CD14-positive monocyte (primary cell): Measurements from ENCODE around the gene PCARE. TPM values are rescaled to one million over a fixed set of nuclear protein-coding genes. Genes with fewer than 3 reads are reported as not detected.

Source experiments
- DNase-seq, 3 donors: peaks; one replicate each; pipeline ENCODE4 v3.0.0-alpha.2; 2011 to 2022
- H2AFZ ChIP-seq: 2 replicates; pipeline ENCODE4 v1.6.0; 2012; ENCODE audit warnings: mild to moderate bottlenecking, low read depth, low read length, inconsistent platforms; ENCODE audit not compliant: insufficient read depth, poor library complexity, severe bottlenecking
- H3K27ac ChIP-seq, 2 donors: 1 replicate in 1 of 2; 2 replicates in 1 of 2; pipeline ENCODE4 v1.5.1; 2012 to 2013; ENCODE audit warnings: low read length in 2 of 2, control low read depth in 1 of 2, inconsistent platforms in 1 of 2, low read depth in 1 of 2, mild to moderate bottlenecking in 1 of 2
- H3K27me3 ChIP-seq, 2 donors: one replicate each; pipeline versions ENCODE4 v1.6.0 to v1.6.1; 2011 to 2013; ENCODE audit warnings: low read length in 2 of 2; ENCODE audit not compliant: control insufficient read depth in 2 of 2, insufficient read depth in 2 of 2
- H3K36me3 ChIP-seq, 2 donors: replicated peaks in 1 of 2; 1 replicate in 1 of 2; 2 replicates in 1 of 2; pipeline versions ENCODE4 v1.5.1 to v1.6.1; 2012 to 2013; ENCODE audit warnings: low read length in 2 of 2, control low read depth in 1 of 2, inconsistent platforms in 1 of 2, mild to moderate bottlenecking in 1 of 2; ENCODE audit not compliant: insufficient read depth in 2 of 2, control insufficient read depth in 1 of 2
- H3K4me1 ChIP-seq, 2 donors: 1 replicate in 1 of 2; 2 replicates in 1 of 2; pipeline versions ENCODE4 v1.5.1 to v1.6.1; 2012 to 2013; ENCODE audit warnings: low read length in 2 of 2, control low read depth in 1 of 2, inconsistent platforms in 1 of 2, mild to moderate bottlenecking in 1 of 2, moderate library complexity in 1 of 2; ENCODE audit not compliant: insufficient read depth in 2 of 2, control insufficient read depth in 1 of 2
- H3K4me2 ChIP-seq: replicated peaks from 2 replicates; pipeline ENCODE3; 2012; ENCODE audit warnings: low read length, moderate library complexity, mild to moderate bottlenecking; ENCODE audit not compliant: poor library complexity, severe bottlenecking; ENCODE audit errors: extremely low read depth
- H3K4me3 ChIP-seq, 3 experiments: fragments of 200-600 bp in 1 of 3; sonication (generic) in 1 of 3; replicated peaks in 1 of 3; 1 replicate in 2 of 3; 2 replicates in 1 of 3; pipeline ENCODE4 v1.5.1; 2011 to 2013; ENCODE audit warnings: low read length in 3 of 3, mild to moderate bottlenecking in 3 of 3, control low read depth in 2 of 3, low read depth in 2 of 3, inconsistent platforms in 1 of 3, moderate library complexity in 1 of 3
- H3K79me2 ChIP-seq: 2 replicates; pipeline ENCODE4 v1.6.0; 2012; ENCODE audit warnings: mild to moderate bottlenecking, control low read depth, inconsistent platforms, low read length, moderate library complexity; ENCODE audit not compliant: insufficient read depth
- H3K9ac ChIP-seq: 2 replicates; pipeline ENCODE4 v1.6.0; 2017; ENCODE audit warnings: low read length, mild to moderate bottlenecking; ENCODE audit not compliant: insufficient read depth, poor library complexity, severe bottlenecking
- H3K9me3 ChIP-seq, 2 donors: replicated peaks in 1 of 2; 1 replicate in 1 of 2; 2 replicates in 1 of 2; pipeline versions ENCODE4 v1.5.1 to v1.6.1; 2012 to 2013; ENCODE audit warnings: low read length in 2 of 2, control low read depth in 1 of 2; ENCODE audit not compliant: control insufficient read depth in 1 of 2, insufficient read depth in 1 of 2
- H4K20me1 ChIP-seq: 2 replicates; pipeline ENCODE4 v1.6.0; 2012; ENCODE audit warnings: mild to moderate bottlenecking, low read length, control low read depth, moderate library complexity; ENCODE audit not compliant: insufficient read depth
- H3K27ac Mint-ChIP-seq, 7 donors: one replicate each; pipeline ENCODE4 v1.8.0; 2020; ENCODE audit warnings: mild to moderate bottlenecking in 7 of 7, mixed read lengths in 7 of 7, moderate library complexity in 6 of 7, inconsistent platforms in 2 of 7
- H3K27me3 Mint-ChIP-seq, 3 donors: one replicate each; pipeline ENCODE4 v1.8.0; 2021 to 2022; ENCODE audit warnings: low read depth in 3 of 3, mild to moderate bottlenecking in 3 of 3, mixed read lengths in 3 of 3, moderate library complexity in 3 of 3, inconsistent platforms in 1 of 3
- H3K36me3 Mint-ChIP-seq, 2 donors: one replicate each; pipeline ENCODE4 v1.8.0; 2020; ENCODE audit warnings: mixed read lengths in 2 of 2, inconsistent platforms in 1 of 2, mild to moderate bottlenecking in 1 of 2
- H3K4me1 Mint-ChIP-seq: one replicate; pipeline ENCODE4 v1.8.0; 2020; ENCODE audit warnings: mild to moderate bottlenecking, mixed read lengths
- H3K4me3 Mint-ChIP-seq, 2 donors: one replicate each; pipeline ENCODE4 v1.8.0; 2020; ENCODE audit warnings: mild to moderate bottlenecking in 2 of 2, mixed read lengths in 2 of 2, moderate library complexity in 1 of 2
- H3K9me3 Mint-ChIP-seq, 7 donors: one replicate each; pipeline ENCODE4 v1.8.0; 2020 to 2022; ENCODE audit warnings: mixed read lengths in 7 of 7, mild to moderate bottlenecking in 6 of 7, moderate library complexity in 6 of 7, inconsistent platforms in 2 of 7
- WGBS: methylation state at CpG from one replicate; pipeline ENCODE4 v1.1.5; 2013; ENCODE audit warnings: missing lambda C conversion rate; ENCODE audit not compliant: insufficient coverage; 5-methylcytosine and 5-hydroxymethylcytosine counted together
- intact Hi-C, 2 donors: fragments of 100-400 bp; cut with micrococcal nuclease; formaldehyde crosslinking; loops; one replicate each; pipeline versions ENCODE4 v1.15.0 to v1.15.1; 2023
- polyA minus RNA-seq: library from RNA; depleted of rRNA, polyadenylated mRNA; stranded (reverse); fragments of >200 nt; gene quantifications from 2 replicates; pipeline ENCODE4 v1.2.3, GENCODE V29; 2012
- polyA plus RNA-seq, 3 donors: library from polyadenylated mRNA; depleted of rRNA in 1 of 3; unstranded in 2 of 3; stranded (reverse) in 1 of 3; fragments of 300-500 nt in 2 of 3; fragments of >200 nt in 1 of 3; fragmentation: Illumina TruSeq in 2 of 3; gene quantifications; 1 replicate in 2 of 3; 2 replicates in 1 of 3; pipeline ENCODE4 v1.2.3, GENCODE V29; 2012 to 2021
- total RNA-seq, 12 experiments: library from RNA in 1 of 12; stranded (reverse) in 1 of 12; fragments of 120-200 nt in 1 of 12; gene quantifications; one replicate each; pipeline ENCODE4 v1.2.4 and lab custom pipeline; 2013 to 2026; ENCODE audit warnings: mixed read lengths in 6 of 12, inconsistent platforms in 1 of 12
- TF ChIP-seq, protein P1 (sequence below): fragments of 200-600 bp; IDR thresholded peaks from one replicate; pipeline ENCODE4 v1.8.0; 2022; ENCODE audit warnings: antibody characterized with exemption, mild to moderate bottlenecking

PCARE gene
- total RNA-seq (2013) = not detected
- polyA plus RNA-seq (not detected), polyA minus RNA-seq (not detected in 2 replicates), total RNA-seq (lab: John Stamatoyannopoulos, UW) (0 to 0.90 (median 0.08) reads per million in 11 experiments)

DNA sequence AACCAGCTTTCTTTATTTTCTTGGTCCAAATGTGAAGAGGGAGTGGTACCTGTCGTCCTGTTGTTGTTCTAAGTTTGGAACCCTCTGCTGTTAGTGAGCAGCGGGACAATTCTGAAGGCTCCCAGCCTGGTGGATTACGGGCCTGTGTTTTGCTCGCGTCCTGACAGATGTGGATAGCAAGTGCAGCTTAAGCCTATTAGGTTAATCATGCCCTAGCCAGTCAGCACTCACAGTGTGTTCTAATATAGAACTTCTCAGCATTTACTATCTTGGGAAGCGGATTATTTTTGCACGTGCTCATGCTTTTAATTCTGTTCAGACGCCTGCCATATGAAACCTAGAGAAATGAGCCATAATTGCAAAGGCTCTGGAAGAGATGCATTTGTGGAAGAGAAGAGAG, at the start of gene PCARE:
Gene PCARE (minus strand): TSS at position 113 of the 400 bp plus-strand sequence. CDS start 262 bp downstream, outside the sequence.
- no peaks in the 10 kb centered on the region for H4K20me1 ChIP-seq
- peaks cover 0 to 4% of the 10 kb centered on the region in 2 donors for H3K9me3 ChIP-seq
- no peak within 1 kb of the TSS for H3K4me3 ChIP-seq
- H3K27me3 ChIP-seq = no peaks in the 10 kb centered on the region
- no peak within 1 kb of the TSS for H2AFZ ChIP-seq
- TF ChIP-seq, protein P1, sequence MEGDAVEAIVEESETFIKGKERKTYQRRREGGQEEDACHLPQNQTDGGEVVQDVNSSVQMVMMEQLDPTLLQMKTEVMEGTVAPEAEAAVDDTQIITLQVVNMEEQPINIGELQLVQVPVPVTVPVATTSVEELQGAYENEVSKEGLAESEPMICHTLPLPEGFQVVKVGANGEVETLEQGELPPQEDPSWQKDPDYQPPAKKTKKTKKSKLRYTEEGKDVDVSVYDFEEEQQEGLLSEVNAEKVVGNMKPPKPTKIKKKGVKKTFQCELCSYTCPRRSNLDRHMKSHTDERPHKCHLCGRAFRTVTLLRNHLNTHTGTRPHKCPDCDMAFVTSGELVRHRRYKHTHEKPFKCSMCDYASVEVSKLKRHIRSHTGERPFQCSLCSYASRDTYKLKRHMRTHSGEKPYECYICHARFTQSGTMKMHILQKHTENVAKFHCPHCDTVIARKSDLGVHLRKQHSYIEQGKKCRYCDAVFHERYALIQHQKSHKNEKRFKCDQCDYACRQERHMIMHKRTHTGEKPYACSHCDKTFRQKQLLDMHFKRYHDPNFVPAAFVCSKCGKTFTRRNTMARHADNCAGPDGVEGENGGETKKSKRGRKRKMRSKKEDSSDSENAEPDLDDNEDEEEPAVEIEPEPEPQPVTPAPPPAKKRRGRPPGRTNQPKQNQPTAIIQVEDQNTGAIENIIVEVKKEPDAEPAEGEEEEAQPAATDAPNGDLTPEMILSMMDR = no peak
- no peaks in the 10 kb centered on the region for H3K4me1 ChIP-seq
- no peak within 1 kb of the TSS for H3K4me3 Mint-ChIP-seq
- no peak within 1 kb of the TSS for H3K4me2 ChIP-seq
- 80% methylated on average over 3 of the region's 8 CpGs for WGBS
- H3K27me3 Mint-ChIP-seq = peaks cover 0 to 2% (median 1%) of the 10 kb centered on the region in 3 donors
- H3K27ac Mint-ChIP-seq = peak within 1 kb of the TSS in 2 of 7 donors; percentile 21 to 33
- H3K9me3 Mint-ChIP-seq = peaks cover 3 to 9% (median 7%) of the 10 kb centered on the region in 7 donors
- H3K79me2 ChIP-seq = no peaks in the 10 kb centered on the region
- H3K36me3 ChIP-seq = no peaks in the 10 kb centered on the region
- H3K4me1 Mint-ChIP-seq = peaks cover 3% of the 10 kb centered on the region
- no peak for DNase-seq
- H3K27ac ChIP-seq = no peak within 1 kb of the TSS
- peak within 1 kb of the TSS; percentile 8 for H3K9ac ChIP-seq
- H3K36me3 Mint-ChIP-seq = no peaks in the 10 kb centered on the region
- intact Hi-C loops = no loop called here

DNA sequence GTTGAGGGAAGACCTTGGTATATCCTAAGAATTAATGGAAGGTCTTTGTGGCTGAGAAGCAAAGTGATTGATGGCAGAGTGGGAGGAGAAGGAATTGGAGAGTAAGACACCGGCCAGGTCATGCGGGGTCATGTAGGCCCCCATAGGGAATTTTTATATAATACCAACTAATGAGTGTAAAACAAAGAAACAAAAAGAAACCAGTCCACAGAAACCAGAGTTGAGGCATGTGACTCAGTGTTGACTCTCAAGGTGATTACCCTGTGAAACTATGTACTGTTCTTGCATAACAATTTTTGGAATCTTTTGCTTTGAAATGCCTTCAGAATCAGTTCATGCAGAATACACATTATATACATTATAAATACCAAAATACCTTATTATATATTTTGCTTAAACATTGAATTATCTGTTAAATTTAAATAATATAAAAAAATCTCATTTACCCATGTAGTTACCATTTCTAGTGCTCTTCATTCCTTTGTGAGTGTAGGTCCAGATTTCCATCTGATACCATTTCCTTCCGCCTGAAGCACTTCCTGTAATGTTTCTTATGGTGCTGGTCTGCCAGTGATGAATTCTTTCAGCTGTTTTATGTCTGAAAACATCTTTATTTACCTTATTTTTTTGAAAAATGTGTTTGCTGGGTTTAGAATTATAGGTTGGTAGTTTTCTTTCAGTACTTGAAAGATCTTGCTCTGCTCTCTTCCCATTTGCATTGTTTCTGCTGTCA, 49.5 kb upstream of the PCARE start:
- no peak overlapping the region for H3K4me3 ChIP-seq
- Mint-ChIP-seq H3K4me3 (no peak overlapping the region), H3K4me1 (peaks cover 9% of the 10 kb centered on the region), H3K27me3 (no peaks in the 10 kb centered on the region), H3K36me3 (peaks cover 50 to 55% of the 10 kb centered on the region in 2 donors), H3K9me3 (peaks cover 10 to 18% (median 14%) of the 10 kb centered on the region in 7 donors), H3K27ac (peak overlapping the region in 3 of 7 donors; percentile 0 to 74 (median 37))
- no peak overlapping the region for H3K4me2 ChIP-seq
- H2AFZ ChIP-seq = no peak overlapping the region
- TF ChIP-seq, protein P1 = no peak
- no peaks in the 10 kb centered on the region for H3K27me3 ChIP-seq
- H3K9ac ChIP-seq = no peak overlapping the region
- peaks cover 6 to 7% of the 10 kb centered on the region in 2 donors for H3K9me3 ChIP-seq
- intact Hi-C loops = no loop called here
- peaks cover 5% of the 10 kb centered on the region for H3K79me2 ChIP-seq
- DNase-seq = no peak
- WGBS = 100% methylated on average over 1 of the region's 3 CpGs
- no peak overlapping the region for H3K27ac ChIP-seq
- peaks cover 62% of the 10 kb centered on the region for H4K20me1 ChIP-seq
- H3K36me3 ChIP-seq = peaks cover 9 to 39% of the 10 kb centered on the region in 2 donors
- H3K4me1 ChIP-seq = peaks cover 3 to 8% of the 10 kb centered on the region in 2 donors
